PC-3 (cell line): Measurements from ENCODE around the gene PRKCD.

Source experiments
- CTCF ChIP-seq: fragments of 300-600 bp; sonication (generic); conservative IDR thresholded peaks from 2 replicates; pipeline ENCODE4 v1.5.1; 2017; ENCODE audit warnings: antibody characterized with exemption, low read depth, mild to moderate bottlenecking, low read length
- EZH2 ChIP-seq: fragments of 300-600 bp; sonication (generic); IDR thresholded peaks from one replicate; pipeline ENCODE4 v1.6.1; 2017; ENCODE audit warnings: antibody characterized with exemption, mild to moderate bottlenecking, low read length; ENCODE audit not compliant: unreplicated experiment
- EZH2phosphoT487 ChIP-seq: fragments of 300-600 bp; sonication (generic); IDR thresholded peaks from 2 replicates; pipeline ENCODE4 v1.6.1; 2018; ENCODE audit warnings: mild to moderate bottlenecking, antibody characterized with exemption, low read length, borderline replicate concordance

GRCh38 chr3:53149699-53150098 lies 11.3 kb upstream of the PRKCD start:
- TF ChIP-seq CTCF: no peak
- no peak for TF ChIP-seq EZH2phosphoT487
- no peak for TF ChIP-seq EZH2
